SK-N-SH (cell line): Measurements from ENCODE around the gene MGLL.

Experiments
- EP300 ChIP-seq, 2 experiments: IDR thresholded peaks; 2 replicates each; pipeline versions ENCODE4 v1.4.0 to v1.6.1; 2012; ENCODE audit warnings: borderline replicate concordance in 1 of 2, low read depth in 1 of 2, low read length in 1 of 2
- POLR2AphosphoS5 ChIP-seq: IDR thresholded peaks from 2 replicates; pipeline ENCODE4 v1.6.1; 2012; ENCODE audit warnings: low read depth, low read length
- RAD21 ChIP-seq: IDR thresholded peaks from 2 replicates; pipeline ENCODE4 v1.6.1; 2012; ENCODE audit warnings: mild to moderate bottlenecking, low read length
- RCOR1 ChIP-seq: fragments of 150-350 bp; IDR thresholded peaks from 2 replicates; pipeline ENCODE4 v1.6.1; 2017; ENCODE audit warnings: antibody characterized with exemption, low read length
- YY1 ChIP-seq: IDR thresholded peaks from 2 replicates; pipeline ENCODE4 v1.4.0; 2012; ENCODE audit warnings: low read depth, mild to moderate bottlenecking
- TF ChIP-seq, protein P1 (sequence below): fragments of 200-600 bp; sonication (generic); IDR thresholded peaks from 2 replicates; pipeline ENCODE4 v1.6.1; 2017; ENCODE audit warnings: antibody characterized with exemption, mild to moderate bottlenecking, moderate library complexity
- TF ChIP-seq, protein P2 (sequence below): fragments of 150-350 bp; IDR thresholded peaks from 2 replicates; pipeline ENCODE4 v1.6.1; 2017; ENCODE audit warnings: antibody characterized with exemption, low read length, low read depth, borderline replicate concordance
- TF ChIP-seq, protein P3 (sequence below): IDR thresholded peaks from 2 replicates; pipeline ENCODE4 v1.4.0; 2012; ENCODE audit warnings: low read depth, borderline replicate concordance

DNA sequence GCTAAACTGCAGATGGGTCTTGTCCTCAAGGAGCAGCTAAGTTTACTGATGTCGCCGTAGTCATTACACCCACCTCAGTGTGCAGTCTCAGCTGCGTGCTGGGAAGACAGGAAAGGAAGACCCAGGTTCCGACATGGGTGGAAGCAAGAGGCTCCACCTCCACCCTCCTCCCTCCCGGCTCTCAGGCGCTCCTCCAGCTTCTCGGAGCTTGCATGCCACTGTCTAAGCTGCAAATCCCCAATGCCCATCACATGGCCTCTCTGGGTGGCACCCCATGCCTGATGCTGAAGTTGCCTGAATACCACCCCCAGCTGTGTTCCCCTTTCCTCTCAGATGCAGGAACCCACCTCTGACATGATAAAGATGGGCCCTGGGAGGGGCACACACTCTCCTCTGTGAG lies 58.5 kb downstream of the MGLL start:
- TF ChIP-seq, protein P1, sequence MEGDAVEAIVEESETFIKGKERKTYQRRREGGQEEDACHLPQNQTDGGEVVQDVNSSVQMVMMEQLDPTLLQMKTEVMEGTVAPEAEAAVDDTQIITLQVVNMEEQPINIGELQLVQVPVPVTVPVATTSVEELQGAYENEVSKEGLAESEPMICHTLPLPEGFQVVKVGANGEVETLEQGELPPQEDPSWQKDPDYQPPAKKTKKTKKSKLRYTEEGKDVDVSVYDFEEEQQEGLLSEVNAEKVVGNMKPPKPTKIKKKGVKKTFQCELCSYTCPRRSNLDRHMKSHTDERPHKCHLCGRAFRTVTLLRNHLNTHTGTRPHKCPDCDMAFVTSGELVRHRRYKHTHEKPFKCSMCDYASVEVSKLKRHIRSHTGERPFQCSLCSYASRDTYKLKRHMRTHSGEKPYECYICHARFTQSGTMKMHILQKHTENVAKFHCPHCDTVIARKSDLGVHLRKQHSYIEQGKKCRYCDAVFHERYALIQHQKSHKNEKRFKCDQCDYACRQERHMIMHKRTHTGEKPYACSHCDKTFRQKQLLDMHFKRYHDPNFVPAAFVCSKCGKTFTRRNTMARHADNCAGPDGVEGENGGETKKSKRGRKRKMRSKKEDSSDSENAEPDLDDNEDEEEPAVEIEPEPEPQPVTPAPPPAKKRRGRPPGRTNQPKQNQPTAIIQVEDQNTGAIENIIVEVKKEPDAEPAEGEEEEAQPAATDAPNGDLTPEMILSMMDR: no peak
- TF ChIP-seq, protein P2, sequence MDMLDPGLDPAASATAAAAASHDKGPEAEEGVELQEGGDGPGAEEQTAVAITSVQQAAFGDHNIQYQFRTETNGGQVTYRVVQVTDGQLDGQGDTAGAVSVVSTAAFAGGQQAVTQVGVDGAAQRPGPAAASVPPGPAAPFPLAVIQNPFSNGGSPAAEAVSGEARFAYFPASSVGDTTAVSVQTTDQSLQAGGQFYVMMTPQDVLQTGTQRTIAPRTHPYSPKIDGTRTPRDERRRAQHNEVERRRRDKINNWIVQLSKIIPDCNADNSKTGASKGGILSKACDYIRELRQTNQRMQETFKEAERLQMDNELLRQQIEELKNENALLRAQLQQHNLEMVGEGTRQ: no peak
- no peak for TF ChIP-seq EP300 (IDR thresholded peaks at IDR 0.05; ENCODE audit: borderline replicate concordance in 1 of 2, low read depth in 1 of 2, low read length in 1 of 2)
- no peak for TF ChIP-seq RAD21
- TF ChIP-seq YY1: no peak
- TF ChIP-seq RCOR1: no peak
- TF ChIP-seq, protein P3, sequence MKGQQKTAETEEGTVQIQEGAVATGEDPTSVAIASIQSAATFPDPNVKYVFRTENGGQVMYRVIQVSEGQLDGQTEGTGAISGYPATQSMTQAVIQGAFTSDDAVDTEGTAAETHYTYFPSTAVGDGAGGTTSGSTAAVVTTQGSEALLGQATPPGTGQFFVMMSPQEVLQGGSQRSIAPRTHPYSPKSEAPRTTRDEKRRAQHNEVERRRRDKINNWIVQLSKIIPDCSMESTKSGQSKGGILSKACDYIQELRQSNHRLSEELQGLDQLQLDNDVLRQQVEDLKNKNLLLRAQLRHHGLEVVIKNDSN: no peak
- TF ChIP-seq POLR2AphosphoS5: no peak
